H1 (cell line): Measurements from ENCODE around the gene DMXL1.

ENCODE experiments used
- BCL11A ChIP-seq, 2 experiments: IDR thresholded peaks; one replicate each; pipeline ENCODE4 v1.6.1; 2011; ENCODE audit warnings: low read depth in 2 of 2, low read length in 2 of 2, mild to moderate bottlenecking in 2 of 2
- POLR2AphosphoS5 ChIP-seq: IDR thresholded peaks from 2 replicates; pipeline ENCODE4 v1.6.1; 2011; ENCODE audit warnings: low read depth, low read length
- RFX5 ChIP-seq: IDR thresholded peaks from 2 replicates; pipeline ENCODE4 v1.6.1; 2011; ENCODE audit warnings: low read depth, low read length, improper control_type of control experiment, borderline replicate concordance
- SRF ChIP-seq: IDR thresholded peaks from 2 replicates; pipeline ENCODE4 v1.6.1; 2011; ENCODE audit warnings: mild to moderate bottlenecking, low read depth, low read length, moderate library complexity
- ZNF274 ChIP-seq: IDR thresholded peaks from 2 replicates; pipeline ENCODE4 v1.7.0; 2012; ENCODE audit warnings: low read length, borderline replicate concordance; ENCODE audit errors: extremely low read depth
- TF ChIP-seq, protein P1 (sequence below), 3 experiments: IDR thresholded peaks; 1 replicate in 2 of 3; 2 replicates in 1 of 3; pipeline versions ENCODE4 v1.5.1 to v1.6.1; 2011; ENCODE audit warnings: low read length in 3 of 3, mild to moderate bottlenecking in 3 of 3, inconsistent platforms in 2 of 3, low read depth in 1 of 3, moderate library complexity in 1 of 3; ENCODE audit not compliant: insufficient read depth in 1 of 3; ENCODE audit errors: control extremely low read depth in 1 of 3

GRCh38 chr5:119221330-119221729 is 150.4 kb downstream of the DMXL1 start:
- TF ChIP-seq, protein P1, sequence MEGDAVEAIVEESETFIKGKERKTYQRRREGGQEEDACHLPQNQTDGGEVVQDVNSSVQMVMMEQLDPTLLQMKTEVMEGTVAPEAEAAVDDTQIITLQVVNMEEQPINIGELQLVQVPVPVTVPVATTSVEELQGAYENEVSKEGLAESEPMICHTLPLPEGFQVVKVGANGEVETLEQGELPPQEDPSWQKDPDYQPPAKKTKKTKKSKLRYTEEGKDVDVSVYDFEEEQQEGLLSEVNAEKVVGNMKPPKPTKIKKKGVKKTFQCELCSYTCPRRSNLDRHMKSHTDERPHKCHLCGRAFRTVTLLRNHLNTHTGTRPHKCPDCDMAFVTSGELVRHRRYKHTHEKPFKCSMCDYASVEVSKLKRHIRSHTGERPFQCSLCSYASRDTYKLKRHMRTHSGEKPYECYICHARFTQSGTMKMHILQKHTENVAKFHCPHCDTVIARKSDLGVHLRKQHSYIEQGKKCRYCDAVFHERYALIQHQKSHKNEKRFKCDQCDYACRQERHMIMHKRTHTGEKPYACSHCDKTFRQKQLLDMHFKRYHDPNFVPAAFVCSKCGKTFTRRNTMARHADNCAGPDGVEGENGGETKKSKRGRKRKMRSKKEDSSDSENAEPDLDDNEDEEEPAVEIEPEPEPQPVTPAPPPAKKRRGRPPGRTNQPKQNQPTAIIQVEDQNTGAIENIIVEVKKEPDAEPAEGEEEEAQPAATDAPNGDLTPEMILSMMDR (IDR thresholded peaks at IDR 0.05; ENCODE audit: control extremely low read depth in 1 of 3, insufficient read depth in 1 of 3, low read depth in 1 of 3, low read length in 3 of 3), result no peak
- TF ChIP-seq RFX5, result no peak
- TF ChIP-seq BCL11A (IDR thresholded peaks at IDR 0.05; ENCODE audit: low read depth in 2 of 2, low read length in 2 of 2), result no peak
- TF ChIP-seq SRF, result no peak
- no peak for TF ChIP-seq POLR2AphosphoS5
- no peak for TF ChIP-seq ZNF274
